MCF 10A (cell line): ENCODE results near the gene SUGT1. TPM values are rescaled to one million over a fixed set of nuclear protein-coding genes. Genes with fewer than 3 reads are reported as not detected.

Experiments
- BruUV-seq: library from RNA; stranded (reverse); fragments of 400-500 nt; replicated peaks from 2 replicates; lab custom pipeline; 2021; lab: Mats Ljungman, UMichigan
- CTCF ChIA-PET: fragments of 300-600 bp; sonication (Branson Sonifier 250); formaldehyde crosslinking; extraction: SDS; loops from one replicate; lab custom pipeline; 2021; ENCODE audit warnings: antibody characterized with exemption, inconsistent platforms; lab: Yijun Ruan, JAX
- POLR2A ChIA-PET: fragments of 300-600, 350-650 bp; sonication (Branson Sonifier 250); formaldehyde crosslinking; extraction: SDS; loops from one replicate; lab custom pipeline; 2020; ENCODE audit warnings: antibody characterized with exemption, inconsistent platforms; lab: Yijun Ruan, JAX
- DNase-seq: peaks from one replicate; pipeline ENCODE4 v3.0.0-alpha.2; 2018; ENCODE audit not compliant: unreplicated experiment
- H3K27ac Mint-ChIP-seq: one replicate; pipeline ENCODE4 v1.8.0; 2022; ENCODE audit warnings: mild to moderate bottlenecking, low read depth, mixed read lengths; ENCODE audit not compliant: unreplicated experiment
- H3K27me3 Mint-ChIP-seq: one replicate; pipeline ENCODE4 v1.8.0; 2022; ENCODE audit warnings: mixed read lengths; ENCODE audit not compliant: insufficient read depth, unreplicated experiment
- H3K36me3 Mint-ChIP-seq: one replicate; pipeline ENCODE4 v1.8.0; 2022; ENCODE audit warnings: mild to moderate bottlenecking, moderate library complexity, mixed read lengths; ENCODE audit not compliant: insufficient read depth, unreplicated experiment
- H3K4me1 Mint-ChIP-seq: one replicate; pipeline ENCODE4 v1.8.0; 2022; ENCODE audit warnings: mixed read lengths; ENCODE audit not compliant: insufficient read depth, unreplicated experiment
- H3K4me3 Mint-ChIP-seq: one replicate; pipeline ENCODE4 v1.8.0; 2022; ENCODE audit warnings: mild to moderate bottlenecking, moderate library complexity, mixed read lengths; ENCODE audit not compliant: unreplicated experiment
- H3K9me3 Mint-ChIP-seq: one replicate; pipeline ENCODE4 v1.8.0; 2022; ENCODE audit warnings: mixed read lengths; ENCODE audit not compliant: unreplicated experiment
- intact Hi-C: fragments of 100-400 bp; cut with micrococcal nuclease; formaldehyde crosslinking; loops from 2 replicates; pipeline ENCODE4 v1.14.1; 2022
- total RNA-seq: library from RNA; stranded (reverse); gene quantifications from 2 replicates; pipeline ENCODE4 v1.2.3, GENCODE V29; 2022
- TF ChIP-seq, protein P1 (sequence below): fragments of 200-600 bp; IDR thresholded peaks from one replicate; pipeline ENCODE4 v1.8.0; 2022; ENCODE audit warnings: antibody characterized with exemption, mild to moderate bottlenecking; ENCODE audit not compliant: unreplicated experiment

The SUGT1 gene
- total RNA-seq, 1 experiment from 2014 or later = 58.4 TPM

DNA sequence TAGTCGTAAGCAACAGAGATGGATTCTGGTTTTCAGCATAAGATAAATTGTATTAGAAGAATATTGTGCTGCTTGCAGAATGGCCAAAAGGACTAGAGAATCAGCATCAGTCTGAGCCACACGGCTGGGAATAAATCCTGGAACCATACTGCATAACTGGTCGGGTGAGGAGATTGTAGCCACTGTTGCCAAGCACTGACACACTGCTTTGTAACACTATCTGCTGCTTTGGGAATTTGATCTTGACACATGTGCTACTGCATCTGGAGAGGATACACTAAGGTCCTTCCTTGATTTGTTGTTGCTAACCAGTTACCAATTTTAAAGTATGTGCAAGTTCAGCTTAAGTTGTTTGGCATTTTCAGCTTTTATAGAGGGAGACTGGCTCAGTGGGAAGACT, 8.5 kb upstream of the SUGT1 start:
- intact Hi-C loops = no loop called here
- BruUV-seq = no TSS peak
- Mint-ChIP-seq H3K4me1 (peaks cover 7% of the 10 kb centered on the region), H3K9me3 (no peaks in the 10 kb centered on the region), H3K36me3 (peaks cover 35% of the 10 kb centered on the region), H3K4me3 (no peak overlapping the region), H3K27me3 (no peaks in the 10 kb centered on the region), H3K27ac (no peak overlapping the region)
- TF ChIP-seq, protein P1, sequence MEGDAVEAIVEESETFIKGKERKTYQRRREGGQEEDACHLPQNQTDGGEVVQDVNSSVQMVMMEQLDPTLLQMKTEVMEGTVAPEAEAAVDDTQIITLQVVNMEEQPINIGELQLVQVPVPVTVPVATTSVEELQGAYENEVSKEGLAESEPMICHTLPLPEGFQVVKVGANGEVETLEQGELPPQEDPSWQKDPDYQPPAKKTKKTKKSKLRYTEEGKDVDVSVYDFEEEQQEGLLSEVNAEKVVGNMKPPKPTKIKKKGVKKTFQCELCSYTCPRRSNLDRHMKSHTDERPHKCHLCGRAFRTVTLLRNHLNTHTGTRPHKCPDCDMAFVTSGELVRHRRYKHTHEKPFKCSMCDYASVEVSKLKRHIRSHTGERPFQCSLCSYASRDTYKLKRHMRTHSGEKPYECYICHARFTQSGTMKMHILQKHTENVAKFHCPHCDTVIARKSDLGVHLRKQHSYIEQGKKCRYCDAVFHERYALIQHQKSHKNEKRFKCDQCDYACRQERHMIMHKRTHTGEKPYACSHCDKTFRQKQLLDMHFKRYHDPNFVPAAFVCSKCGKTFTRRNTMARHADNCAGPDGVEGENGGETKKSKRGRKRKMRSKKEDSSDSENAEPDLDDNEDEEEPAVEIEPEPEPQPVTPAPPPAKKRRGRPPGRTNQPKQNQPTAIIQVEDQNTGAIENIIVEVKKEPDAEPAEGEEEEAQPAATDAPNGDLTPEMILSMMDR = no peak
- ChIA-PET POLR2A (interaction anchor here (2.1 kb wide), 1 partner anchor 27 kb away, joined by 10 read pairs; no protein-coding TSS in a partner anchor), CTCF (interaction anchor here (0.6 kb wide), 1 partner anchor 100 kb away, joined by 3 read pairs; no protein-coding TSS in a partner anchor)
- no peak for DNase-seq

DNA sequence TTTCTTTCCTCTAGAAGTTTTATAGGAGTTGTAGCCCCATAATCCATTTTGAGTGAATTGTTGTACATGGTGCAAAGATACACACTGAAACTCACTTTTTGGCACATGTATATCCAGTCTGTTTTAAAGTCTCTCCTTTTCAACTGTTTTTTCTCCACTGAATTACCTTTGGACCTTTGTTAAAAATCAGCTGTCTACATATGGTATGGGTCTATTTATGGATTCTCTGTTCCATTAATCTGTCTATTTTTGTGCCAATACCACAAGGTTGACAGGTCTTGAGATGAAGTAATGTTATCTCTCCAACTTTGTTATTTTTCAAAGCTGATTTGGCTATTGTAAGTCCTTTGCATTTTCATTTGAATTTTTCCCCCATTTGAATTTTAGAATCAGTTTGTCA, 5.7 kb upstream of the SUGT1 start:
- Mint-ChIP-seq H3K27me3 (no peaks in the 10 kb centered on the region), H3K36me3 (peaks cover 38% of the 10 kb centered on the region), H3K4me3 (no peak overlapping the region), H3K4me1 (peaks cover 7% of the 10 kb centered on the region), H3K9me3 (no peaks in the 10 kb centered on the region), H3K27ac (no peak overlapping the region)
- no TSS peak for BruUV-seq
- ChIA-PET CTCF (no interaction called here), POLR2A (interaction anchor here (0.8 to 1.5 kb wide), 3 partner anchors 25 to 49 kb away, joined by 3 to 11 read pairs (median 3); no protein-coding TSS in a partner anchor)
- TF ChIP-seq, protein P1 = no peak
- intact Hi-C loops = no loop called here
- no peak for DNase-seq

DNA sequence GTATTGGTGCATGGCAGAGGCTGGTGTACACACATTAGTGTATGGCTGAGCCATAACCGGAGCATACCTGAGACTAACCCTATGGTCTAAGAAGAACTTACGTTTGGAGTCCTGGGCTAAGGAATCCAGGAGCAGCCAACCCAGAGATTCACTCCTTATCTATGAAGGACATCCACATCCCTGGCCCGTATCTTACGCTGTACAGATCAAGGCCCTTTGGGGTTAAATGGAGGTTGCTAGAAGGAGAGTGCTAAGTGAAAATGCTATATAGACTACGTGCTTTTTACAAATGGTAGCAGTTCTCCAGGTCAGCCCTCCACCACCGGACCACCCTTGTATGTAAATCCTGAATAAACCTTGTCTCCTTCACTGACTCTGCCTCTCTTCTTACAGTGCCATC, 1.9 kb upstream of the SUGT1 start:
- POLR2A ChIA-PET = no interaction called here
- Mint-ChIP-seq H3K36me3 (peaks cover 26% of the 10 kb centered on the region), H3K9me3 (no peaks in the 10 kb centered on the region), H3K27ac (no peak overlapping the region), H3K4me3 (no peak overlapping the region), H3K27me3 (no peaks in the 10 kb centered on the region), H3K4me1 (peaks cover 7% of the 10 kb centered on the region)
- intact Hi-C loops = no loop called here
- BruUV-seq = no TSS peak
- DNase-seq = no peak
- TF ChIP-seq, protein P1 = no peak
- CTCF ChIA-PET = no interaction called here

DNA sequence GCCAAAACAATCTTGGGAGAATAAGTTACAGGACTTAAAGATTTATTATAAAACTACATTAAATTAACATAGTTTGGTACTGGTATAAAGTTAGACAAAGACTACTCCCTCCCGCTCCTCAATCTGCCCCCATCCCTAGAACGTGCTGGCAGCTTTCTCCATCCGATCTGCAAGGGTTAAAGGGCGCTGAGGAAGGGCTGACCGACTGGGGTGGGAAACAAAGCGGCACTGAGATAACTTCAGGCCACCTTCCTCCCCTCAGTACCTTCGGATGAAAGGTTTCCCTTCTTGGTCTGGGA, 790 bp upstream of the SUGT1 start:
- ChIA-PET CTCF (interaction anchor here (1.3 to 3.8 kb wide), 7 partner anchors 10 to 316 kb away, joined by 4 to 21 read pairs (median 8); partner anchors contain the start of gene VPS36), POLR2A (interaction anchor here (0.6 to 4.2 kb wide), 19 partner anchors 12 to 539 kb away, joined by 3 to 109 read pairs (median 6); partner anchors contain the start of gene VPS36)
- Mint-ChIP-seq H3K4me3 (no peak overlapping the region), H3K27ac (no peak overlapping the region), H3K36me3 (peaks cover 26% of the 10 kb centered on the region), H3K27me3 (no peaks in the 10 kb centered on the region), H3K9me3 (no peaks in the 10 kb centered on the region), H3K4me1 (no peaks in the 10 kb centered on the region)
- TF ChIP-seq, protein P1 = no peak
- DNase-seq = no peak
- intact Hi-C loops = loop anchor here (1.0 to 2.0 kb wide), 3 partner anchors 35 to 201 kb away; partner anchors contain the start of gene VPS36
- BruUV-seq = TSS peak; percentile 71
